Measurements from ENCODE around the gene SMC6.

Gene SMC6

DNA sequence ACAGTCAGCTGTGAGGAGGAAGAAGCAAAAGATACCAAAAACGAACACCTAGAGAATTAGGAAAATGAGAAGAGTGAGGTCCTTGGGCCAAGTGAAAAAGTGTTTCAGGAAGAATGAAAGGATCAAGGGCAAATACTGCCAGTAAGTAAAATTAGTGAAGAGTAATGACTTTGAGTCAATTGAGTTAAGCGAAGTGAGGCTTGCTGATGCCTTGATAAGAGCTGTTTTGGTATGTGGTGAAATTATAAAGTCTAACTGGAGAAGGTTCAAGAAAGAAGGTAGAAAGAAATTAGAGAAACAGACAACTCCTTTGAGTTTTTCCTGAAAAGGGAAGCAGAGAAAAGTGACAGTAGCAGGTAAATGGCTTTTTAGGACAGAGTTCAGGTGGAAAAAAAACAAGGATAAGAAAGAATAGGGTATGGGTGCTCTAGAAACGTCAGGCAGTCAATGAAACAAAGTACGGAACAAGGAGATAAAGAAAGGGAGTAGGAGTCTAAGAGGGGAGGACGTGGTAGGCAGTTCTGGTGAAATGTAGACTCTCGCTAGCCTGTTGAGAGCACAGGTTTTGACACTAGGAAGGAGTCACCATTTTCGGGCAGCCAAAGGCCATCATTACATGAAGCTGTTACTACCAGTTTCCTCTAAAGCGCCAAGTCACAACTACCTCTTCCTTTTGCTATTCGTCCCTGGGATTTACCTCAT is 42.9 kb downstream of the SMC6 start:
- no peak for DNase-seq (ENCODE audit: low read depth in 2 of 2)

DNA sequence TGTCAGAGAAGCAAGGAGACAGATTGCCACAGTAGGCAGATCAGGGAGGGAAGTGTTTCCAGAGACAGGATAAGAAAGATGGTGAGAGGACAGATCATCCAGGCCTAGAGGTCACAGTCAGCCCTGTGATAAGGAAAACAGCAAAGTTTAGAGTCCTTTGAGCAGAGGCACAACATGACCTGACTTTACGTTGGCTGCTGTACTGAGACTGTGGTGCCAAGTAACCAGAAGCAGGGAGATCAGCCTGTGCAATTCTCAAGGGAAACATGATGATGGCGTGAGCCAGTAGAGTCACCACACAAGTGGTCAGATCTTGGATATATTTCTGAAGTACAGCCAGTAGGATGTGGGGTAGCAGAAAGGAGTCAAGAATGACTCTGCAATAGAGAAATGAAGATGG is 43.7 kb downstream of the SMC6 start:
- no peak for DNase-seq (ENCODE audit: low read depth in 2 of 2)

DNA sequence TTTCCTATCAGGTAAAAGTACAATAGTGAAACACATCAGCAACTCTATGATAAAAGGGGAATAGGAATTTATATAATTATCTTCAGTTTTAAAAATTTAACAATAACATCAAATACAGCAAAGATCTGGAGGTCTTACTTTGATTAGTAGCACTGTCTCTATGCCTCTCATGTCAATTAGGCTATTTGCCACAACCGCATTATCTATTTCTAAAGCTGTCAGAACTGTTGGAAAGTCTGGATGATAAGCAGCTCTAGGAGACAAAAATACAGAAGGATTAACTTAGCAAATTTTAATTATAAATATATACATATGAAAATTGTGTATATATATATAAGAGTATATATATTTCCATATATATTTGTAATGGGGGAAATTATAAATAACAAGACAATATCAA is 45.1 kb downstream of the SMC6 start:
- no peak for DNase-seq (ENCODE audit: low read depth in 2 of 2)

DNA sequence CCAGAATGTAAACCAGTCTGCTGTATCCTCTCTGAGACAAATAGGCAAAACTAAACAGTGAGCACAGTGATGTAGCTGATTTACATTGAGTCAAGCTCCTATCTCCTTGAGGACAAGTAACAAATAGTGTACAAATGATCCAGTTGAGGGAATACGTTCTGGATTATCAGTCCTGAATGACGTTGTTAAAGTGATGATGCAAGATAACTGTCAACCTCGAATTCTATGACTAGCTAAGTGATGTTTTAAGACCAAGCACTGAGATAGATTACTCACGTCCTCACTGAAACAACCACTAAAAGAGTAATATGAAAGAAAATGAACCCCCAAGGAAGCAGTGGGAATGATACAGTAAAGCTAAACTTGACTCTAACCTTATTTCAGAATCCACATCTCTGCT is 46.8 kb downstream of the SMC6 start:
- DNase-seq (ENCODE audit: low read depth in 2 of 2) = no peak

DNA sequence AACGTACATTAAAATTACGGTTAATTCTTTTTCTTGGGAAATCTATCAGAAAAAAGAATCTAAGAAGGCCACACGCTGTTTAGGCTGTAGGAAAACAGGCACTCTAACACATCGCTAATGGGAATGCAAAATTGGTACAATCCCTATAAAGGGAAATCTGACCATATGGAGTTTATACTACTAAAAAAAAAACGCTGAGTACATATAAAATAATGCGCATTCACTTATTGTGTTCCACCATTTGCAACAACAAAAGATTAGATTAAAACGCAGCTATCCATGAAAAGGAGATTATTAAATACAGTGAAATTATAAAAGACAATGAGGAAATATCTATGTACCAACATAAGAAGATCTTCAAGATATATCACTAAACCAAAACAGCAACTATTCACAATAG is 62.8 kb downstream of the SMC6 start:
- DNase-seq (ENCODE audit: low read depth in 2 of 2) = no peak

DNA sequence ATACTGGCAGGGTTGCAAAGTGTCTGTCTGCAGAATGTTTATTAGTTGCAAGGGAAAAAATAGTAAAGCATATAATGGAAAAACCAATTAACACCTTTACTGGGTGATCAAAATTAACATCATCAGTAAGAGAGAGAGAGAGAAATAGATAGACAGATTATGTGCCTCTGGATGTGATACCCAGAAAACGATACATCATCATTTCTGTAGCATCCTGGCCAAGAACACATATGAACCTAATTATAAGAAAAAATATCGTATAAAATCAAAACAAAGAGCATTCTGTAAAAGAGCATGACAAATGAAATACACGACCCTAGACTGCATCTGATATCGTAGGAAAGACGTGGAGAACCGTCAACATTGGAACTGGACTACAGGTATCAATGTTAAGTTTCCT is 64.6 kb downstream of the SMC6 start:
- no peak for DNase-seq (ENCODE audit: low read depth in 2 of 2)

DNA sequence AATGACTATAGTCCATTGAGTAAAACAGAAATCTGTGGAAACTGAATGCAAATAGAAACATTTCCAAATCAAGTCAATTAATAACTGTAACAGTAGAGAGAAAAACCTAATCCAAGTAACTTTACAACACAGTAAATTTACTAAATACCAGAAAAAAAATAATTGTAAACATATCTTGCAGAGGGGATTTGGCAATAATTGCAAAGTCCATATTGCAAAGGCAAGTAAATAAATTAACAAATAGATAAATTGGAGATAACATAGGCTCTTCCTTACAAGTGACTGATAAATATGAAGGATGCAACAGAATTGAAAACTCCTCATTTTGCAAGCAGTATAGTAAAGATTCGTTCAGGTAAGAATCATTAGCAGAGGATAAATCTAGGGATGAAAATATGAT is 65.0 kb downstream of the SMC6 start:
- no peak for DNase-seq (ENCODE audit: low read depth in 2 of 2)

DNA sequence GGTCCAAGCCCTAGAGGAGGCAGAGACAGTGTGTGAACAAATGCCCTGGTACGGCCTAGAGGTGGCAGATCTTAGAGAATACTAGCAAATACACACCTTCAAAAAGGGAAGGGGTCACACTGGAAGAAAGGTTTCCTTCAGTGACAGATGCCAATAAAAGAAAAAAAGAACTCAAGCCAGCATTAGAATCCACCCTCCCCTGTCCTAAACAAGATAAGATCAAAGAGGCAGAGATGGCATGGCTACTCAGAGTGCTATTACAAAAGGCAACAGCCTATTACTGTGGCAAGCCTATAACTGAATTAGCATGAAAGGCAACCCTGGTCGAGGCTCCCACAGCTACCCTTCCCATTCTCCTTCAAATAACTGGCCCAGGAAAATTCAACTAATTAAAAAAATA is 69.6 kb downstream of the SMC6 start:
- no peak for DNase-seq (ENCODE audit: low read depth in 2 of 2)

DNA sequence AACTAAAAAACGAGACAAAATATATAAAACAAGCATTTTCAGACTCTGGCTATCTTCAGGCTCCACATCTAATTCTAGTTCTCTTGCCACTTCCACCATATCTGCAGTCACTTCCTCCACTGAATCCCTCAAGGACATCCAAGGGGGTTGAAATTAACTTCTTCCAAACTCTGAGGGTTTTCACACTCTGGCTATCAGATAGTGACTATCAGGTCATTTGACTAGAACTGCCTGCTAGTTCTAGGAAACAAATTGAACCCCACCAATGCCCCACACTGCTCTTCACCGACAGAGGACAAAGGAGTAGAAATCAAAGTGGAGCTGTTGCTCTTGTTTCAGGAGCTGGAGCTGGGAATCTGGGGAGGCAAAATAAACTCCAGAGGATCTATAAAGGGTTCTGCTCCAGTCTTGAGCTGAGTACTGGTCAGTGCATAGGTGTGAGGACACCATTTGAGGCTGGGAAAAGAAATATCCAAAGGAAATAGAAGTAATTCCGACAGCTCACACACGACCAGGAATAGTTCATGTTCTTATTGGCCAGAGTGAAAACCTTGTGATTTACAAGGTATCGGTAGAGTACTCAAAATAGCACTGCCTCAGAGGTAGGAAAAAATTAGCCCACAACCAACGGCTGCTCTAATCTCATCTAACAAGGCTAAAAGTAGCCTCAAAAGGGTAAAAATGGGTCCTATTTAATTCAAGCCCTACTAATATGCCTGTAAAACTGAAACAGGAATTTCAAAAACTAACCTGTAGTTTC is 71.3 kb downstream of the SMC6 start:
- no peak for DNase-seq (ENCODE audit: low read depth in 2 of 2)

DNA sequence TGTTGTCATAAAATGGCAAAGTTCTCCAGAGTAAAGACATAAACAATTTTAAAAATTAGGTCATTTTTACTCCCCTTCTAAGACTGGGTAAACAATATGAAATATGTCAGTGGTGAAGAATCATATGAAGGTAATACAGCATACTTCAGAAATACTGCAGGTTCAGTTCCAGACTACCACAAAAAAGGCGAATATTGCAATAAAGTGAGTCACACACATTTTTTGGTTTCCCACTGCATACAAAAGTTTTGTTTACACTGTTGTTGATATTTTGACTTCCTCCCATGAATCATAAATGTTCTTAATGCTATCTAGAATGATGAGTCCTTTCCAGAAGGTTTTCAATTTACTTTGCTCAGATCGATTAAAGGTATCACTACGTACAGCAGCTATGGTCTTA is 73.5 kb downstream of the SMC6 start:
- no peak for DNase-seq (ENCODE audit: low read depth in 2 of 2)

DNA sequence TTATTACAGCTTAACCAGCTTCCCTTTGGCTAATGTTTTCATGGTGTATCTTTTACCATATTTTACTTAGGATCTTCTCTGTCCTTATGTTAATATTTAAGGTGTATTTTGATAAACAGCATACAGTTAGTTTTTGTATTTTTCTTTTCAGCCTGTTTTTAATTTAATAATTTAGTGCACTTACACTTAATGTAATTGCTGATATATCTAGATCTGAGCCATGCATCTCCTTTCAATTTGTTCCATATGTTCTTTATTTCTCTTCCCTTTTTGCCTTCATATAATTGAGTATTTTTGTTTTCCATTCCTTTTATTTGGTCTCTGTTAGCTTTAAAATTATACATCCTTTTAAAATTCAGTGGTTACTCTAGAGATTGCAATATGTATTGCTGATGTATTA is 78.8 kb downstream of the SMC6 start:
- no peak for DNase-seq (ENCODE audit: low read depth in 2 of 2)

DNA sequence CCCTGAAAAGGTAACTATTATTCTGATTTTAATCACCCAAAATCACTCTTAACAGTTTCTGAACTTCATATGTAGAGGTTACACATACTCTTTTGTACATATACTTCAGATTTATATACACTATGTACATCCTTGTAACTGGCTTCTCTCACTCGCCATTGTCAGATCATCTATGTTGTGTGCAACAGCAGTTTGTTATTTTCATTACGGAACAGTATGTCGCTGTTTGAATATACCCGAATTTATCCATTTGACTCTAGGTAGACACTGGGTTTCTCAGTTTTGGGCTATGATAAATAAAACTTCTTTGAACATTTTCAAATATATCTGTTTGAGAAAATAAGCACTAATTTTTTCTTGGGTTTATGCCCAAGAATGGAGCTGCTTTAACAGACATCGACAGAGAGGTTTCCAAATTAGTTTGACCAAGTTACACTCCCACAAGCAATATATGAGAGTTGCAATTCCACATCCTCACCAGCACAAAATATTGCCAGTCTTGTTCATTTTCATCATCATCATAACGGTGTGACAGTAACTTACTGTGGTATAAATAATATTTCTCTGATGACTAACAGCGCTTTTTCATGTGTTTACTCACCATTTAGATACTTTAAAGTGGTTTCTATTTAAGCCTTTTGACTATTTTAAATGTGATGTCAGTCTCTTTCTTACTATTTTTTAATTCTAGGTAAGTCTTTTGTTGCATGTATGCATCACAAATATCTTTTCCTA is 80.9 kb downstream of the SMC6 start:
- DNase-seq (ENCODE audit: low read depth in 2 of 2) = no peak

DNA sequence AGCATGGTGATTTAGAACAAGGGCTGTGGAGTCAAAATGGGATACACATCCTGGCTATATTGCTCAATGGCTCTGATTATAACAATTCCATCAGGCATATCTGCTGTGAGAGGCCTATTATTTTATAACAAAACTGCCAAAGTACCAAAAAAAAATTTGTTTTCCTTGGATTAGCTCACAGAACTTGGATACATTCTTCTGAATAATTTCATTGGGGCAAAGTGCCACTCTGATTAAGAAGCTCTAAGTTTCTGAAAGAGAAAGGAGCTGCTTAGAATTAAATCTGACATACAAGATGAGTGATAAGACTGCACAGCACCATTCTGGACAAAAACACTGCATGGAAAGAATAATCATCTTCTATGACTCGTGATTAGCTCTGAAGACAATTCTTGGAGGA is 85.7 kb downstream of the SMC6 start:
- DNase-seq (ENCODE audit: low read depth in 2 of 2) = no peak

DNA sequence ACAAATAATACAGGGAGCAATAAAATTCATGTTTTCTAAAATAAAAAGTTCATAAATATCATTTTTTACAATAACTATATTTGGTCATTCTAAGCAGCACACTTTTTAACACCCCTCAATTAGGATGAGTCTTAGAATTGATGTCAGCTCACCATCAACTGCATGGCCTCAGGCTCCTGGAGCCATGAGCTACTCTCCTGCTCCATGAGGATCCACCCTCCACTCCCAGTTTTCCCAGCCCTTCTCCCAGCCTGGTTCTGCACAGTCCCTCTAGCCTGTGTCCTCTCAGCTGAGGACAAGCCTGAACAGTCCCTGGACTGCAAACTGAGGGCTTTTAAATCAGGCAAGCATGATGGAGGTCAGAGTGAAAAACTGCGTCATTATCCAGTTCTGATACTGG is 89.1 kb downstream of the SMC6 start:
- no peak for DNase-seq (ENCODE audit: low read depth in 2 of 2)

DNA sequence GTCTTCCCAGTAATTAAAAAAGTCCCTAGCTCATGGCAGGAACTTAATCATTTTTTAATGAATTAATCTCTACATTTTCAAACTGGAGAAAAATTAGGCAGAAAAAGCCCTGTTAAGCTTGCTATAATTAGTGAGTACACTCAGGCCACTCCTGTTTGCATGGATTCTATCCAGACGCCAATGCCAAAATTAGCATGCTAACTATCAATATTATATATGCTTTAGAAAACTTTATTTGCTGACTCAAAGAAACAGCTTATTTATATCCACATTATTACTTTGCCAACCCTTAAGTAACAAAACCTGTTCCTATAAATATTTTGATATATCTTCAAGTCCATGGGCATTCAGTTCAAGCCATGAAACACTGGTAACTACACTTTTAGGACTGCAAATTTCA is 90.9 kb downstream of the SMC6 start:
- no peak for DNase-seq (ENCODE audit: low read depth in 2 of 2)

DNA sequence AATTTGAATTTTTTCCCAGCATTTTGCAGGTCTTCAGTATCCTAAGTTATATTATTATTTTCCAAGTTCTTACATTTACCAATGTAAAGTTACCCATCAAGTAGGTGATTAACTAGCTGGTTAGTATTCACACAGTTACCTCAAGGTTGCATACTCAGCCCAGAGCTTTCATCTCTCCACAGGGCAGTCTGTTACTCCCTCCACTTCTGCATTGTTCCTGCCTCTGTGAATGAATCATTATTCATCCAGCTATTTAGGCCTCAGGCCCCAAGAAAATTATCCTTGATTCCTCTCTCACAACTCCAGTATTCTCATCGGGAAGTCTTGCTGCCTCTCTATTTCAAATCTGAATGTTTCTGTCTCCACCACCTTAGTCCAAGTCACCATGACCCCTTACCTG is 92.2 kb downstream of the SMC6 start:
- DNase-seq (ENCODE audit: low read depth in 2 of 2) = no peak

DNA sequence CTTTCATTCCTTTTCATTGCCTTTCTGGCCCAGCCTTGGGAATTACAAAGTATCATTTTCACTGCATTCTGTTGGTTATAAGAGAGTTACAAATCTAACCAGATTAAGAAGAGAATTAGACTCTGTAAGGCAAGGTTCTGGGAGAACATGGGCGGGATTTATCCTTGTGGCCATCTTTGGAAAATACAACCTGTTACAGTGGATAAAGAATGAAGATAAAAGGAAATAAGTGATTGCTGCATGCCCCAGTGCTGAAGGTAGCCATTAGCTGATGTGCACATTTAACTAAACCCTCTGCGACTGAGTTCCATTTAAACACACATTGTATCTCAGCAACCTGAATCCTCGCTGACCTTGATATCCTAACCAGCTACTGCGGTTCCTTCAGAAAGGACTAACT is 93.4 kb downstream of the SMC6 start:
- no peak for DNase-seq (ENCODE audit: low read depth in 2 of 2)

DNA sequence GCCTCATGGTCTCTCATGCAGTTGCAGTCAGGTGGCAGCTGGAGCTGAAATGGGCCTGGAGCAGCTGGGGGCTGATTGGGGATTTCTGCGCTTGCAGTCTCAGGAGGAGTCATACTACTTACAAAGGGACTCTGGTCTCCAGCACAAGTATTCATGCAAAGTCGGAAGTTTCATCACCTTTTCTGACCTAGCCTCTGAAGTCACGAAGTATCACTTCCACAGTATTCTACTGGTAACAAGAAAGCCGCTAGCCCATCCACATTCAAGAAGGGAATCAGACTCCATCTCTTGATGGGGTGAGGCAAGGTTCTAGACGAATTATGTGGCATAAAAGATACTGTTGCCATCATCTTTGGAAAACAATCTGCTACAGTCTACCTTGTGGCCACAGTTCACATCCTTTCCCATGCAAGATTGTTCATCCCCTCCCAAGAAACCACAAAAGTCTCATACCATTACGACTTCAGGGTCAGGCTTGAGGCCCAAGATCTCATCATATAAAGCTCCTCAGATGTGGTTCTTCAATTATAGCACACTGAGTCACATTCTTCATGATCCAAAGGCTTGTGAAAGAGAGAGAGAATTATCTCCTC is 95.3 kb downstream of the SMC6 start:
- no peak for DNase-seq (ENCODE audit: low read depth in 2 of 2)

DNA sequence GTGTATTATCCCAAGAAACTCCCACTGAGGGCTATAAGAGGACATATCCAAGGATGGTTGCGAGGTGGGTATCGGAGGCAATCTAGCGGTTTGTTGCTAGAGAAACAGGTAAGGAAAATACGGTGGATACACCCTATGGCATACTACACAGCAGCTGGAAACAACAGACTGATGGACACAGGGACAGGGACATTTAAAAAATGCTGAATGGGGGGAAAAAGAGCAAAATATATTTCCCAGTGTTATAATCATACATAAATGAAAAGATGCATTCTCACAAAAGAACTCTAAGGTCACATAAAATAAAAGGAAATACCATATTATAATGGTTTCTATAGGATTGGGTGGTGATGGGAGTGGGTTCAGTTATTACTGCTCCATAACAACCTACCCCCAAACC is 95.9 kb downstream of the SMC6 start:
- no peak for DNase-seq (ENCODE audit: low read depth in 2 of 2)

DNA sequence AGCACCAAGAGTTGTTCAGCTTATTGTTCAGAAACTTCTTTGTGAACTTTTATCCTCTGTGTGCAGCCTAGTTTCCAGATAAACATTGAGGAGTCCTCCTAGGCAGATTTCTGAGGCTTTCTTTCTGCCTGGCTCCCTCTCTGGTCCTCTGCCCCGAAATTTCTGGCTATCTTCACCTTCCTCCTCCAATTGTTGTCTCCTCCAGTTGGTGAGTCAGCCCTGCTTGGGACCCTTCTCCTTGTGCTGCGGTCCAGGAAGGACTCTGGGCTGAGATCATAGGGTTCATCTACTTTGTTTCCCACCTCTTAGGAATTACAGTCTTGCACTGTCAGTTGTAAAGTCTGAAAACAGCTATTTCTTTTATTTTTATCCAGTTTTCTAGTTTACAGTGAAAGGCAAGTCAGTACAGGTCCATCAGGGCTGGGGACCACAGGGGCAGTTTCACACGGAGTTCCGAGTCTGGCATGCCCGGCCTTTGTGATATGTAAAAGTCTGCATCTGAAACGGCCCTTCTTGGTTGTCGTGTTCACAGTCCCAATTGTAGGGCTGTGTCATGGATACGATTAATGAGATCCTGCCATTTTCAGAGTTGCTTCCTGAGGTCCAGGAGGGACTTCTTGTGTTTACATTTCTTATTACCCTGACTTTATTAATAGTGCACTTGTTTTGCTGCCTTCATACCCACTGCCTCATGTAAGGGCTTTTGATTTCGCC is 100.8 kb downstream of the SMC6 start:
- no peak for DNase-seq (ENCODE audit: low read depth in 2 of 2)

DNA sequence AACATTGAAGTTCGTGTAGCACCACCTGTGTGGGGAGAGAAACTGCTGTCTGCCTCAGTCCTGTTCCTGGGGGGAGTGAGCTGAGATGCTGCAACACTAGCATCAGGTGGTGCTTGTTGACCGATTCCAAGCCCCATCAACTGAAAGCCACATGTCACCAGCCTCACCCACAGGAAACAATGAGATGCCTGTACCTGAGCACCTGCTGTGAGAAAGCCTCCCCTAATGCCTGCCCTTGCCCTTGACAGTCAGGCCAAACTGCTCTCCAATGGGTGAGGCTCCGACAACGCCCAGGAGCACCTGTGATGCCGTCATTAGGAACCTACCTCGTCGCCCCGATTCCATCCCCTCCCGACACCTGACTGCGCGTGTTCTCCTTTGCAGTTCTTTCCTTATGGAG is 104.6 kb downstream of the SMC6 start:
- DNase-seq (ENCODE audit: low read depth in 2 of 2) = no peak

DNA sequence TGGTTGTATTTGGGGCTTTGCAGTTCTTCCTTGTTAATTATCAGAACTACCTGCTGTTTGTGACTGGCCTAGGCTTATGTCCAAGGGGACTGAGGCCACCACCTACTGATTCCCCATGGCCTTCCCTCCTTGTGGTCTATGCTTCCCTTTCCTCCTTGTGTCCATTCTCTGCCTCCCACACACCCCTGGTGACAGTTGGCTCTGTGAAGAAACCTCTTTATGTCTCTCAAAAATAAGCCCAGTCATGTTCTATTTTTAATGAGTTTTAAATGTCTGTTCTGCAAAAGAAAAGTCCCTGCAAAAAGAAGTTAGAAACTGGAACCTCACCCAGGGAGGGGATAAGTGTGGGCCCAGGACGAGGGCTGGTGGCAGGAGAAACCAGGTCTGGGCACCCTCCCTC is 105.0 kb downstream of the SMC6 start:
- no peak for DNase-seq (ENCODE audit: low read depth in 2 of 2)
